Hepatocyte (in vitro differentiated cells): ENCODE results near the gene RFX4. TPM values are rescaled to one million over a fixed set of nuclear protein-coding genes. Genes with fewer than 3 reads are reported as not detected.

Experiments used
- DNase-seq: peaks from one replicate; pipeline ENCODE4 v3.0.0-alpha.2; 2016; ENCODE audit warnings: low spot score
- H2AFZ ChIP-seq: fragments of 200-600 bp; sonication (generic); 2 replicates; pipeline ENCODE4 v1.6.0; 2016; ENCODE audit warnings: antibody characterized with exemption, mild to moderate bottlenecking
- H3K27ac ChIP-seq: fragments of 200-600 bp; sonication (generic); 2 replicates; pipeline ENCODE4 v1.5.1; 2016; ENCODE audit warnings: mild to moderate bottlenecking
- H3K27me3 ChIP-seq: fragments of 200-600 bp; sonication (generic); 2 replicates; pipeline ENCODE4 v1.6.1; 2016
- H3K36me3 ChIP-seq: fragments of 200-600 bp; sonication (generic); replicated peaks from 2 replicates; pipeline ENCODE4 v1.5.1; 2016; ENCODE audit warnings: low read depth; ENCODE audit not compliant: insufficient read depth
- H3K4me1 ChIP-seq: fragments of 200-600 bp; sonication (generic); 2 replicates; pipeline ENCODE4 v1.5.1; 2016; ENCODE audit warnings: mild to moderate bottlenecking, moderate library complexity; ENCODE audit not compliant: insufficient read depth
- H3K4me2 ChIP-seq: fragments of 200-600 bp; sonication (generic); 2 replicates; pipeline ENCODE4 v1.6.0; 2016
- H3K4me3 ChIP-seq: fragments of 200-600 bp; sonication (generic); 2 replicates; pipeline ENCODE4 v1.5.1; 2016; ENCODE audit warnings: mild to moderate bottlenecking
- H3K79me2 ChIP-seq: fragments of 200-600 bp; sonication (generic); 2 replicates; pipeline ENCODE4 v1.6.0; 2017; ENCODE audit warnings: mild to moderate bottlenecking
- H3K9me2 ChIP-seq: fragments of 200-600 bp; sonication (generic); replicated peaks from 2 replicates; pipeline ENCODE4 v1.6.0; 2017; ENCODE audit warnings: mild to moderate bottlenecking; ENCODE audit not compliant: insufficient read depth
- H3K9me3 ChIP-seq: fragments of 200-600 bp; sonication (generic); 2 replicates; pipeline ENCODE4 v1.5.1; 2016; ENCODE audit warnings: low read depth, mild to moderate bottlenecking
- H4K20me1 ChIP-seq: fragments of 200-600 bp; sonication (generic); 2 replicates; pipeline ENCODE4 v1.6.0; 2016; ENCODE audit warnings: mild to moderate bottlenecking; ENCODE audit not compliant: insufficient read depth, poor library complexity, severe bottlenecking
- CTCF ChIP-seq: fragments of 200-600 bp; sonication (generic); IDR thresholded peaks from 2 replicates; pipeline ENCODE4 v1.5.1; 2016; ENCODE audit warnings: antibody characterized with exemption, mild to moderate bottlenecking; ENCODE audit not compliant: poor library complexity
- EZH2 ChIP-seq: fragments of 200-600 bp; sonication (generic); IDR thresholded peaks from 2 replicates; pipeline ENCODE4 v1.6.1; 2016; ENCODE audit warnings: antibody characterized with exemption, mild to moderate bottlenecking, borderline replicate concordance
- EZH2phosphoT487 ChIP-seq: fragments of 200-600 bp; sonication (generic); IDR thresholded peaks from one replicate; pipeline ENCODE4 v1.6.1; 2018; ENCODE audit warnings: antibody characterized with exemption, mild to moderate bottlenecking, low read depth, moderate library complexity; ENCODE audit not compliant: unreplicated experiment, severe bottlenecking
- WGBS: methylation state at CpG from one replicate; pipeline ENCODE4 v1.1.6; 2016; ENCODE audit warnings: low lambda C conversion rate; ENCODE audit errors: missing lambda C conversion rate; 5-methylcytosine and 5-hydroxymethylcytosine counted together
- polyA plus RNA-seq: library from polyadenylated mRNA; unstranded; fragments of >200 nt; fragmentation: Nextera tagmentation; extraction: Ambion mirVana; gene quantifications from 2 replicates; pipeline ENCODE4 v1.2.1, GENCODE V29; 2016
- total RNA-seq: library from RNA; depleted of rRNA; stranded (reverse); fragments of >200 nt; gene quantifications from 2 replicates; pipeline ENCODE4 v1.2.3, GENCODE V29; 2014

The RFX4 gene
- total and polyA plus RNA-seq, 2 experiments from 2014 or later = not detected

DNA sequence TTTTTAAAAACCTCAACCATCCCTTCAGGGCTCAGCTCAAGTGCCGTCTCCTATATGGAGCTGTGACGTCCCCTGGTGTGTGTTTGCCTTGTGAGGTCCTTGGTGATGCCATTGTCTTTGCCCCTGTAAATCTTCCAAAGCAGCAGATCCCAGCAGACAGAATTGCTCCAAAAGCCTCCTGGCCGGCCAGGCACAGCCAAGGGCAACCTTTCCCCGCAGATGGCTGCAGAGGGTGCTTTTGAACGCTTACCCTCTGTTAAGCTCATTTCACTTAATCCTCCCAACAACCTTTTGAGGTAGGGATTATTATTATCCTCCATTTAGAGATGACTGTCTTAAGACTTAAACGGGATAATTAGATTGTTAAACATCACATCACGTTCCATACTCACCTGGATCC, 51.4 kb downstream of the RFX4 start:
- Histone ChIP-seq H3K4me1 (peaks cover 11% of the 10 kb centered on the region), H3K36me3 (no peaks in the 10 kb centered on the region), H2AFZ (no peak overlapping the region), H3K4me2 (no peak overlapping the region), H3K9me3 (no peaks in the 10 kb centered on the region), H3K79me2 (no peaks in the 10 kb centered on the region), H3K4me3 (no peak overlapping the region), H3K27me3 (no peaks in the 10 kb centered on the region), H3K9me2 (no peaks in the 10 kb centered on the region), H3K27ac (peak overlapping the region; percentile 86), H4K20me1 (no peaks in the 10 kb centered on the region)
- WGBS = 64% methylated on average over 7 of the region's 7 CpGs
- DNase-seq = no peak
- TF ChIP-seq EZH2 = no peak
- no peak for TF ChIP-seq CTCF
- TF ChIP-seq EZH2phosphoT487 = no peak

- Histone ChIP-seq H3K9me3 (no peaks in the 10 kb centered on the region), H3K27me3 (no peaks in the 10 kb centered on the region), H3K4me1 (no peaks in the 10 kb centered on the region), H3K36me3 (no peaks in the 10 kb centered on the region), H3K4me3 (no peak overlapping the region), H3K79me2 (no peaks in the 10 kb centered on the region), H3K9me2 (no peaks in the 10 kb centered on the region), H4K20me1 (no peaks in the 10 kb centered on the region), H2AFZ (no peak overlapping the region), H3K27ac (no peak overlapping the region), H3K4me2 (no peak overlapping the region)
- 32% methylated on average over 5 of the region's 5 CpGs for whole genome bisulfite sequencing
- no peak for DNase-seq
- TF ChIP-seq EZH2phosphoT487 = no peak
These were observed 60.2 kb downstream of the RFX4 start for GRCh38 chr12:106643000-106643399.

- TF ChIP-seq EZH2phosphoT487 (no peak), CTCF (no peak), EZH2 (no peak)
- Histone ChIP-seq H3K36me3 (no peaks in the 10 kb centered on the region), H3K9me3 (no peaks in the 10 kb centered on the region), H4K20me1 (no peaks in the 10 kb centered on the region), H3K4me2 (no peak overlapping the region), H3K79me2 (no peaks in the 10 kb centered on the region), H2AFZ (no peak overlapping the region), H3K27me3 (no peaks in the 10 kb centered on the region), H3K27ac (no peak overlapping the region), H3K9me2 (no peaks in the 10 kb centered on the region), H3K4me3 (no peak overlapping the region), H3K4me1 (no peaks in the 10 kb centered on the region)
- no peak for DNase-seq
- WGBS = 96% methylated on average over 16 of the region's 16 CpGs
These were observed 61.7 kb downstream of the RFX4 start for GRCh38 chr12:106644335-106645073.

GRCh38 chr12:106645074-106645421, 62.2 kb downstream of the RFX4 start:
- Histone ChIP-seq H3K9me3 (no peaks in the 10 kb centered on the region), H3K27ac (no peak overlapping the region), H4K20me1 (no peaks in the 10 kb centered on the region), H3K9me2 (no peaks in the 10 kb centered on the region), H3K36me3 (no peaks in the 10 kb centered on the region), H3K4me2 (no peak overlapping the region), H3K79me2 (no peaks in the 10 kb centered on the region), H3K4me3 (no peak overlapping the region), H2AFZ (no peak overlapping the region), H3K4me1 (no peaks in the 10 kb centered on the region), H3K27me3 (no peaks in the 10 kb centered on the region)
- no peak for TF ChIP-seq EZH2phosphoT487
- TF ChIP-seq CTCF = no peak
- TF ChIP-seq EZH2 = no peak
- DNase-seq = no peak
- 87% methylated on average over 16 of the region's 16 CpGs for WGBS
